Neural cell (in vitro differentiated cells): ENCODE results near the gene SLC11A1. TPM values are rescaled to one million over a fixed set of nuclear protein-coding genes. Genes with fewer than 3 reads are reported as not detected.

Experiments used
- H2AFZ ChIP-seq: fragments of 200-600, 300-800 bp; sonication (generic), shearing (Covaris generic); 2 replicates; pipeline ENCODE4 v1.6.0; 2014; ENCODE audit warnings: low read depth, mild to moderate bottlenecking, antibody characterized with exemption, low read length, moderate library complexity
- H3F3A ChIP-seq: fragments of 200-600 bp; shearing (Covaris generic); 2 replicates; pipeline ENCODE4 v1.6.1; 2016; ENCODE audit warnings: mild to moderate bottlenecking, moderate library complexity, mixed read lengths, antibody characterized with exemption, low read length; ENCODE audit not compliant: insufficient read depth, poor library complexity, severe bottlenecking
- H3K27ac ChIP-seq: fragments of 200-600, 300-800 bp; sonication (generic), shearing (Covaris generic); 2 replicates; pipeline ENCODE4 v1.5.1; 2014; ENCODE audit warnings: mild to moderate bottlenecking, low read length, moderate library complexity
- H3K27me3 ChIP-seq: fragments of 300-800, 200-600 bp; sonication (generic), shearing (Covaris generic); 2 replicates; pipeline ENCODE4 v1.6.0; 2014; ENCODE audit warnings: mild to moderate bottlenecking, low read depth, low read length, moderate library complexity; ENCODE audit not compliant: insufficient read depth
- H3K36me3 ChIP-seq: fragments of 300-800, 200-600 bp; sonication (generic), shearing (Covaris generic); 2 replicates; pipeline ENCODE4 v1.5.1; 2014; ENCODE audit warnings: mild to moderate bottlenecking, antibody characterized with exemption, low read length, moderate library complexity; ENCODE audit not compliant: insufficient read depth
- H3K4me2 ChIP-seq: fragments of 300-800, 200-600 bp; sonication (generic), shearing (Covaris generic); 2 replicates; pipeline ENCODE4 v1.6.0; 2014; ENCODE audit warnings: mild to moderate bottlenecking, low read length
- H3K4me3 ChIP-seq: fragments of 300-800, 200-600 bp; sonication (generic), shearing (Covaris generic); 2 replicates; pipeline ENCODE4 v1.5.1; 2014; ENCODE audit warnings: mild to moderate bottlenecking, low read length, moderate library complexity
- H3K79me2 ChIP-seq: fragments of 200-600 bp; shearing (Covaris generic); replicated peaks from 2 replicates; pipeline ENCODE4 v1.6.0; 2014; ENCODE audit warnings: mild to moderate bottlenecking, low read length, moderate library complexity; ENCODE audit not compliant: insufficient read depth
- H3K9ac ChIP-seq: fragments of 300-800, 200-600 bp; sonication (generic), shearing (Covaris generic); 2 replicates; pipeline ENCODE4 v1.6.1; 2016; ENCODE audit warnings: mild to moderate bottlenecking, low read length, mixed read lengths
- H3K9me2 ChIP-seq: fragments of 200-600 bp; shearing (Covaris generic); 2 replicates; pipeline ENCODE4 v1.6.1; 2016; ENCODE audit warnings: mild to moderate bottlenecking, low read length, mixed read lengths; ENCODE audit not compliant: insufficient read depth
- H3K9me3 ChIP-seq: fragments of 200-600, 300-800 bp; sonication (generic), shearing (Covaris generic); 2 replicates; pipeline ENCODE4 v1.6.1; 2016; ENCODE audit warnings: mild to moderate bottlenecking, mixed run types, low read length, moderate library complexity, mixed read lengths
- H4K20me1 ChIP-seq: fragments of 200-600 bp; shearing (Covaris generic); 2 replicates; pipeline ENCODE4 v1.6.1; 2016; ENCODE audit warnings: mild to moderate bottlenecking, mixed run types; ENCODE audit not compliant: insufficient read depth
- CTCF ChIP-seq: fragments of 450-650 bp; IDR thresholded peaks from 2 replicates; pipeline ENCODE4 v1.5.1; 2014; ENCODE audit warnings: antibody characterized with exemption, mild to moderate bottlenecking, moderate library complexity; ENCODE audit not compliant: poor library complexity, severe bottlenecking
- EP300 ChIP-seq: fragments of 450-650 bp; conservative IDR thresholded peaks from 2 replicates; pipeline ENCODE4 v1.6.1; 2014; ENCODE audit warnings: antibody characterized with exemption, mild to moderate bottlenecking, moderate library complexity; ENCODE audit not compliant: poor library complexity, severe bottlenecking
- EZH2 ChIP-seq: fragments of 200-600, 300-800 bp; shearing (Covaris generic), sonication (generic); IDR thresholded peaks from 2 replicates; pipeline ENCODE4 v1.6.1; 2014; ENCODE audit warnings: antibody characterized with exemption, low read length, borderline replicate concordance, mild to moderate bottlenecking; ENCODE audit not compliant: insufficient read depth, poor library complexity, severe bottlenecking
- MXI1 ChIP-seq: fragments of 450-650 bp; conservative IDR thresholded peaks from 2 replicates; pipeline ENCODE4 v1.6.1; 2014; ENCODE audit warnings: antibody characterized with exemption, mild to moderate bottlenecking; ENCODE audit not compliant: poor library complexity, severe bottlenecking
- POLR2AphosphoS5 ChIP-seq: IDR thresholded peaks from 2 replicates; pipeline ENCODE4 v1.6.1; 2012
- RAD21 ChIP-seq: fragments of 450-650 bp; conservative IDR thresholded peaks from 2 replicates; pipeline ENCODE4 v1.6.1; 2014; ENCODE audit warnings: antibody characterized with exemption, mild to moderate bottlenecking, moderate library complexity
- REST ChIP-seq: IDR thresholded peaks from 2 replicates; pipeline ENCODE4 v1.6.1; 2012; ENCODE audit warnings: borderline replicate concordance
- SMC3 ChIP-seq: fragments of 450-650 bp; conservative IDR thresholded peaks from 2 replicates; pipeline ENCODE4 v1.6.1; 2014; ENCODE audit warnings: antibody characterized with exemption, mild to moderate bottlenecking, moderate library complexity; ENCODE audit not compliant: poor library complexity
- TAF1 ChIP-seq: IDR thresholded peaks from 2 replicates; pipeline ENCODE4 v1.6.1; 2012; ENCODE audit warnings: low read depth
- polyA plus RNA-seq: library from polyadenylated mRNA; depleted of rRNA; stranded (reverse); fragments of >200 nt; gene quantifications from 2 replicates; pipeline ENCODE4 v1.2.3, GENCODE V29; 2014

Gene SLC11A1
- polyA plus RNA-seq, 1 donor from 2014 or later = not detected

GRCh38 chr2:218392891-218393462, 10.9 kb downstream of the SLC11A1 start:
- TF ChIP-seq SMC3 (no peak), TAF1 (no peak), EP300 (no peak)
- Histone ChIP-seq H2AFZ (no peak overlapping the region), H3F3A (no peaks in the 10 kb centered on the region)

GRCh38 chr2:218393750-218394290, 11.7 kb downstream of the SLC11A1 start:
- H3K79me2 ChIP-seq = no peaks in the 10 kb centered on the region
- H3K9me2 ChIP-seq = no peaks in the 10 kb centered on the region
- H3K9ac ChIP-seq = no peak overlapping the region
- no peak overlapping the region for H3K27ac ChIP-seq
- H3K4me3 ChIP-seq = no peak overlapping the region
- H2AFZ ChIP-seq = no peak overlapping the region
- no peaks in the 10 kb centered on the region for H3F3A ChIP-seq
- H3K27me3 ChIP-seq = peaks cover 25% of the 10 kb centered on the region
- H4K20me1 ChIP-seq = no peaks in the 10 kb centered on the region
- no peaks in the 10 kb centered on the region for H3K36me3 ChIP-seq
- H3K4me2 ChIP-seq = no peak overlapping the region
- no peaks in the 10 kb centered on the region for H3K9me3 ChIP-seq
- TF ChIP-seq POLR2AphosphoS5 (no peak), SMC3 (no peak), EP300 (no peak), TAF1 (no peak), CTCF (no peak), RAD21 (no peak), REST (no peak), MXI1 (no peak), EZH2 (no peak)

More at GRCh38 chr2:218392891-218393462, 10.9 kb downstream of the SLC11A1 start:
- Histone ChIP-seq H3K27me3 (peaks cover 16% of the 10 kb centered on the region), H3K4me3 (no peak overlapping the region), H3K9me3 (no peaks in the 10 kb centered on the region), H3K36me3 (no peaks in the 10 kb centered on the region), H3K79me2 (no peaks in the 10 kb centered on the region), H3K27ac (no peak overlapping the region), H3K4me2 (no peak overlapping the region), H3K9me2 (no peaks in the 10 kb centered on the region), H3K9ac (no peak overlapping the region), H4K20me1 (no peaks in the 10 kb centered on the region)
